HEK293 (cell line): ENCODE measurements around the gene FGF12.

ENCODE experiments used
- CTCF ChIA-PET: fragments of 350-600 bp; formaldehyde crosslinking; extraction: SDS; loops from one replicate; lab custom pipeline; 2021; ENCODE audit warnings: antibody characterized with exemption; lab: Yijun Ruan, JAX
- POLR2A ChIA-PET: fragments of 300-600 bp; formaldehyde crosslinking; extraction: SDS; loops from one replicate; lab custom pipeline; 2020; ENCODE audit warnings: antibody characterized with exemption, inconsistent platforms; lab: Yijun Ruan, JAX
- H3K27ac ChIP-seq: fragments of 200-500 bp; sonication (Bioruptor generic); 2 replicates; pipeline ENCODE4 v1.5.1; 2014; ENCODE audit warnings: low read depth, low read length, control low read depth, inconsistent platforms; ENCODE audit errors: extremely low read depth
- H3K36me3 ChIP-seq, 2 experiments: fragments of 200-500 bp in 1 of 2; sonication (Bioruptor generic) in 1 of 2; 1 replicate in 1 of 2; 2 replicates in 1 of 2; pipeline ENCODE4 v1.5.1; 2014 to 2017; ENCODE audit warnings: inconsistent platforms in 2 of 2, low read length in 2 of 2; ENCODE audit not compliant: control insufficient read depth in 2 of 2, insufficient read depth in 1 of 2
- H3K4me1 ChIP-seq: fragments of 200-500 bp; sonication (Bioruptor generic); 2 replicates; pipeline ENCODE4 v1.5.1; 2014; ENCODE audit warnings: mild to moderate bottlenecking, low read length, inconsistent platforms; ENCODE audit not compliant: control insufficient read depth, insufficient read depth
- H3K4me3 ChIP-seq: 2 replicates; pipeline ENCODE4 v1.5.1; 2011; ENCODE audit warnings: low read depth, mild to moderate bottlenecking, control low read depth, low read length, moderate library complexity
- H3K9me3 ChIP-seq: fragments of 200-500 bp; sonication (Bioruptor generic); 2 replicates; pipeline ENCODE4 v1.5.1; 2014; ENCODE audit warnings: low read depth, low read length, inconsistent platforms; ENCODE audit not compliant: control insufficient read depth, insufficient read depth
- ATF2 ChIP-seq: fragments of 450-650 bp; formaldehyde crosslinking; IDR thresholded peaks from 2 replicates; pipeline ENCODE4 v1.5.1; 2016; ENCODE audit warnings: missing biosample characterization, missing genetic modification characterization, low read depth
- KLF17 ChIP-seq: fragments of 450-650 bp; formaldehyde crosslinking; IDR thresholded peaks from 2 replicates; pipeline ENCODE4 v1.5.1; 2016; ENCODE audit warnings: missing biosample characterization, missing genetic modification characterization
- PBX3 ChIP-seq: sonication (generic); formaldehyde crosslinking; IDR thresholded peaks from 2 replicates; pipeline ENCODE4 v1.8.1; 2022; ENCODE audit warnings: mild to moderate bottlenecking, moderate library complexity, missing genetic modification reagents
- SCRT2 ChIP-seq: fragments of 450-650 bp; formaldehyde crosslinking; IDR thresholded peaks from 2 replicates; pipeline ENCODE4 v1.5.1; 2016; ENCODE audit warnings: missing biosample characterization, missing genetic modification characterization
- ZBTB26 ChIP-seq: fragments of 450-650 bp; formaldehyde crosslinking; optimal IDR thresholded peaks from 2 replicates; pipeline ENCODE3; 2016; ENCODE audit warnings: missing biosample characterization, mild to moderate bottlenecking, missing genetic modification characterization
- ZBTB44 ChIP-seq: fragments of 450-650 bp; IDR thresholded peaks from 2 replicates; pipeline ENCODE4 v1.5.1; 2018; ENCODE audit warnings: missing biosample characterization, mild to moderate bottlenecking, missing genetic modification characterization
- ZNF133 ChIP-seq: fragments of 450-650 bp; formaldehyde crosslinking; IDR thresholded peaks from 2 replicates; pipeline ENCODE4 v1.5.1; 2016; ENCODE audit warnings: missing biosample characterization, missing genetic modification characterization
- ZNF341 ChIP-seq: fragments of 450-650 bp; formaldehyde crosslinking; IDR thresholded peaks from 2 replicates; pipeline ENCODE4; 2016; ENCODE audit warnings: low read depth, missing biosample characterization, missing genetic modification characterization
- ZNF433 ChIP-seq: fragments of 450-650 bp; formaldehyde crosslinking; IDR thresholded peaks from 2 replicates; pipeline ENCODE4 v1.5.1; 2016; ENCODE audit warnings: missing biosample characterization, missing genetic modification characterization, low read depth
- ZNF785 ChIP-seq: fragments of 450-650 bp; formaldehyde crosslinking; IDR thresholded peaks from 2 replicates; pipeline ENCODE4 v1.5.1; 2016; ENCODE audit warnings: missing biosample characterization, missing genetic modification characterization
- ZSCAN16 ChIP-seq: fragments of 450-650 bp; formaldehyde crosslinking; IDR thresholded peaks from 2 replicates; pipeline ENCODE4 v1.5.1; 2016; ENCODE audit warnings: missing biosample characterization, missing genetic modification characterization
- ZSCAN23 ChIP-seq: fragments of 450-650 bp; formaldehyde crosslinking; IDR thresholded peaks from 2 replicates; pipeline ENCODE4 v1.5.1; 2016; ENCODE audit warnings: missing biosample characterization, missing genetic modification characterization

FGF12 gene

GRCh38 chr3:192299921-192300320 is 427.4 kb downstream of the FGF12 start (continued):
- TF ChIP-seq ZBTB26 (tag by site-specific recombination) = no peak
- no peak for TF ChIP-seq ZNF785 (tag by site-specific recombination)
- no peak for TF ChIP-seq ZSCAN23 (tag by site-specific recombination)

GRCh38 chr3:192296845-192297244 is 430.5 kb downstream of the FGF12 start:
- no peak overlapping the region for H3K27ac ChIP-seq
- no peaks in the 10 kb centered on the region for H3K9me3 ChIP-seq
- ChIA-PET POLR2A (no interaction called here), CTCF (no interaction called here)
- TF ChIP-seq ZNF341 (tag by site-specific recombination) (no peak), KLF17 (no peak), ZNF433 (tag by site-specific recombination) (no peak), ZBTB44 (tag by site-specific recombination) (no peak)
- H3K4me1 ChIP-seq = no peaks in the 10 kb centered on the region
- no peaks in the 10 kb centered on the region for H3K36me3 ChIP-seq
- H3K4me3 ChIP-seq = no peak overlapping the region

GRCh38 chr3:192284443-192285072 is 442.8 kb downstream of the FGF12 start:
- Histone ChIP-seq H3K27ac (no peak overlapping the region), H3K9me3 (no peaks in the 10 kb centered on the region)
- CTCF ChIA-PET = interaction anchor here (1.5 kb wide), 1 partner anchor 160 kb away, joined by 3 read pairs; no protein-coding TSS in a partner anchor
- TF ChIP-seq ZSCAN16 (tag by site-specific recombination) = no peak
- TF ChIP-seq ZNF133 (tag by site-specific recombination) = no peak
- TF ChIP-seq SCRT2 (tag by site-specific recombination) = peak; percentile 31; the same call in 1 of the 2 replicates
- TF ChIP-seq, all 188 proteins: peak for 1
- H3K36me3 ChIP-seq = no peaks in the 10 kb centered on the region
- H3K4me3 ChIP-seq = no peak overlapping the region
- no peaks in the 10 kb centered on the region for H3K4me1 ChIP-seq
- POLR2A ChIA-PET = no interaction called here

- CTCF ChIA-PET = no interaction called here
- no peaks in the 10 kb centered on the region for H3K36me3 ChIP-seq
- H3K4me1 ChIP-seq = no peaks in the 10 kb centered on the region
- H3K4me3 ChIP-seq = no peak overlapping the region
- H3K9me3 ChIP-seq = no peaks in the 10 kb centered on the region
- TF ChIP-seq PBX3 (no peak), ATF2 (peak; percentile 60; the same call in 1 of the 2 replicates)
- POLR2A ChIA-PET = no interaction called here
- no peak overlapping the region for H3K27ac ChIP-seq
Observed at GRCh38 chr3:192281207-192281880, 446.0 kb downstream of the FGF12 start.
